Keratinocyte (primary cell): Measurements from ENCODE around the gene NCOA6. TPM values are rescaled to one million over a fixed set of nuclear protein-coding genes. Genes with fewer than 3 reads are reported as not detected.
"Not testable (repeated sequence)": the region's sequence is repeated elsewhere in the genome, so short reads cannot be mapped to it uniquely, and the experiment has no call there.

Experiments used
- DNase-seq: peaks from one replicate; pipeline ENCODE4 v3.0.0-alpha.2; 2011; ENCODE audit warnings: low read depth, missing footprints, low spot score
- FAIRE-seq: peaks from 2 replicates; lab custom pipeline; 2011; peaks lifted over from hg19 to GRCh38; lab: Jason Lieb, UNC
- H2AFZ ChIP-seq: 2 replicates; pipeline ENCODE4 v1.6.0; 2012; ENCODE audit warnings: low read length, control low read depth, inconsistent platforms; ENCODE audit not compliant: control insufficient read depth
- H3K27ac ChIP-seq: 2 replicates; pipeline ENCODE4 v1.5.1; 2011; ENCODE audit warnings: low read length; ENCODE audit not compliant: control insufficient read depth, insufficient read depth
- H3K27me3 ChIP-seq: 3 replicates; pipeline ENCODE4 v1.6.0; 2011; ENCODE audit warnings: low read length; ENCODE audit not compliant: control insufficient read depth, insufficient read depth; ENCODE audit errors: extremely low read depth
- H3K36me3 ChIP-seq, 2 experiments: 2 replicates in 1 of 2; 3 replicates in 1 of 2; pipeline ENCODE4 v1.5.1; 2011; ENCODE audit warnings: low read length in 2 of 2, mild to moderate bottlenecking in 1 of 2; ENCODE audit not compliant: control insufficient read depth in 2 of 2, insufficient read depth in 2 of 2; ENCODE audit errors: extremely low read depth in 1 of 2
- H3K4me1 ChIP-seq: 3 replicates; pipeline ENCODE4 v1.5.1; 2011; ENCODE audit warnings: low read length; ENCODE audit not compliant: control insufficient read depth, insufficient read depth; ENCODE audit errors: extremely low read depth
- H3K4me2 ChIP-seq: 3 replicates; pipeline ENCODE4 v1.6.0; 2011; ENCODE audit warnings: low read depth, low read length; ENCODE audit not compliant: control insufficient read depth, insufficient read depth; ENCODE audit errors: extremely low read depth
- H3K4me3 ChIP-seq, 3 experiments: fragments of 200-600 bp in 1 of 3; sonication (generic) in 1 of 3; 2 replicates in 2 of 3; 3 replicates in 1 of 3; pipeline ENCODE4 v1.5.1; 2011 to 2016; ENCODE audit warnings: low read length in 3 of 3, mild to moderate bottlenecking in 3 of 3, control low read depth in 2 of 3, inconsistent platforms in 1 of 3, low read depth in 1 of 3, mixed read lengths in 1 of 3, mixed run types in 1 of 3, moderate library complexity in 1 of 3; ENCODE audit not compliant: control insufficient read depth in 2 of 3, insufficient read depth in 2 of 3; ENCODE audit errors: extremely low read depth in 1 of 3
- H3K79me2 ChIP-seq: 2 replicates; pipeline ENCODE4 v1.6.0; 2012; ENCODE audit warnings: low read length; ENCODE audit not compliant: control insufficient read depth, insufficient read depth
- H3K9ac ChIP-seq: 3 replicates; pipeline ENCODE4 v1.6.0; 2011; ENCODE audit warnings: low read length; ENCODE audit not compliant: control insufficient read depth, insufficient read depth; ENCODE audit errors: extremely low read depth
- H3K9me1 ChIP-seq: 3 replicates; pipeline ENCODE4 v1.6.0; 2011; ENCODE audit warnings: low read length; ENCODE audit not compliant: control insufficient read depth, insufficient read depth; ENCODE audit errors: extremely low read depth
- H3K9me3 ChIP-seq: 2 replicates; pipeline ENCODE4 v1.5.1; 2012; ENCODE audit warnings: low read depth, low read length; ENCODE audit not compliant: control insufficient read depth
- H4K20me1 ChIP-seq: 3 replicates; pipeline ENCODE4 v1.6.0; 2011; ENCODE audit warnings: low read length; ENCODE audit not compliant: control insufficient read depth, insufficient read depth; ENCODE audit errors: extremely low read depth
- EZH2 ChIP-seq: IDR thresholded peaks from one replicate; pipeline ENCODE4 v1.6.1; 2012; ENCODE audit warnings: inconsistent platforms, mild to moderate bottlenecking, low read length, moderate library complexity
- dilution Hi-C: fragments of 300-500 bp; cut with MboI; formaldehyde crosslinking; loops from one replicate; pipeline ENCODE4 v1.7.0; 2020; ENCODE audit warnings: low sequenced_read_pairs; ENCODE audit not compliant: extremely low pct_ligation_motif_present
- polyA plus RNA-seq, 5 experiments: library from polyadenylated mRNA; depleted of rRNA in 3 of 5; stranded (reverse) in 3 of 5; stranded (forward) in 1 of 5; unstranded in 1 of 5; fragments of >200 nt; gene quantifications; 1 replicate in 1 of 5; 2 replicates in 3 of 5; 3 replicates in 1 of 5; pipeline versions ENCODE4 v1.2.1 to v1.2.3, GENCODE V29; 2011 to 2012; ENCODE audit warnings: missing spikeins in 2 of 5, low read depth in 1 of 5, low replicate concordance in 1 of 5
- TF ChIP-seq, protein P1 (sequence below), 3 experiments: IDR thresholded peaks in 1 of 3; conservative IDR thresholded peaks in 1 of 3; optimal IDR thresholded peaks in 1 of 3; 2 replicates in 2 of 3; 3 replicates in 1 of 3; pipeline versions ENCODE3 to v1.5.1; 2011; ENCODE audit warnings: low read length in 3 of 3, mild to moderate bottlenecking in 3 of 3, moderate library complexity in 2 of 3, control low read depth in 1 of 3, inconsistent platforms in 1 of 3; ENCODE audit not compliant: insufficient read depth in 2 of 3; ENCODE audit errors: extremely low read depth in 1 of 3

NCOA6 gene
- polyA plus RNA-seq, 1 donor (not counting 4 experiments of a cell fraction or from before 2014, with no cell fraction given) = 13.3 TPM

DNA sequence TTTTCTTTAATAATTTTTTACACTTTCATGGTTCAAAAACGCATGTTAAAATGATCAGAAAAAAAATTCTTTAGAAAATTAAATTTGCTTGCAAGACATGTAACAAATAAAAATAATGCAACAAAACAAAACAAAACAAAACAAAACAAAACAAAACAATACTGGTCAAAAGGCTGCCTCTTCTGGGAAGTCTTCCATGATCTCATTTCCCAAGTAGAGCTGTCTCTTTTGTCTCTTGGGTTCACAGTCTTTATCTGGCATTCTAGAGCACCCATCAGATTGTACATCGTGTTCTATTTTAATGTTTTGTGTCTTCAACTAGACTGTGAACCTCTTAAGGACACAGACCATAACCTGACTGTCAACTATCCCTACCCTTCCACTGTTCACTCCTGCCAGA lies 96.0 kb downstream of the NCOA6 start:
- Histone ChIP-seq H3K9ac (no peak overlapping the region), H3K27ac (no peak overlapping the region), H3K27me3 (no peaks in the 10 kb centered on the region), H4K20me1 (no peaks in the 10 kb centered on the region), H3K4me2 (no peak overlapping the region), H2AFZ (no peak overlapping the region), H3K9me1 (no peaks in the 10 kb centered on the region), H3K9me3 (no peaks in the 10 kb centered on the region), H3K36me3 (peaks cover 12 to 21% of the 10 kb centered on the region in 2 experiments), H3K79me2 (no peaks in the 10 kb centered on the region), H3K4me3 (no peak overlapping the region), H3K4me1 (no peaks in the 10 kb centered on the region)
- TF ChIP-seq EZH2 = no peak
- TF ChIP-seq, protein P1, sequence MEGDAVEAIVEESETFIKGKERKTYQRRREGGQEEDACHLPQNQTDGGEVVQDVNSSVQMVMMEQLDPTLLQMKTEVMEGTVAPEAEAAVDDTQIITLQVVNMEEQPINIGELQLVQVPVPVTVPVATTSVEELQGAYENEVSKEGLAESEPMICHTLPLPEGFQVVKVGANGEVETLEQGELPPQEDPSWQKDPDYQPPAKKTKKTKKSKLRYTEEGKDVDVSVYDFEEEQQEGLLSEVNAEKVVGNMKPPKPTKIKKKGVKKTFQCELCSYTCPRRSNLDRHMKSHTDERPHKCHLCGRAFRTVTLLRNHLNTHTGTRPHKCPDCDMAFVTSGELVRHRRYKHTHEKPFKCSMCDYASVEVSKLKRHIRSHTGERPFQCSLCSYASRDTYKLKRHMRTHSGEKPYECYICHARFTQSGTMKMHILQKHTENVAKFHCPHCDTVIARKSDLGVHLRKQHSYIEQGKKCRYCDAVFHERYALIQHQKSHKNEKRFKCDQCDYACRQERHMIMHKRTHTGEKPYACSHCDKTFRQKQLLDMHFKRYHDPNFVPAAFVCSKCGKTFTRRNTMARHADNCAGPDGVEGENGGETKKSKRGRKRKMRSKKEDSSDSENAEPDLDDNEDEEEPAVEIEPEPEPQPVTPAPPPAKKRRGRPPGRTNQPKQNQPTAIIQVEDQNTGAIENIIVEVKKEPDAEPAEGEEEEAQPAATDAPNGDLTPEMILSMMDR (optimal IDR thresholded peaks at IDR 0.05 in 1 of 3, IDR thresholded peaks at IDR 0.05 in 1 of 3, conservative IDR thresholded peaks at IDR 0.05 in 1 of 3; ENCODE audit: extremely low read depth in 1 of 3, insufficient read depth in 2 of 3, low read length in 3 of 3) = no peak
- dilution Hi-C loops = no loop called here
- DNase-seq (no peak), FAIRE-seq (no peak)

DNA sequence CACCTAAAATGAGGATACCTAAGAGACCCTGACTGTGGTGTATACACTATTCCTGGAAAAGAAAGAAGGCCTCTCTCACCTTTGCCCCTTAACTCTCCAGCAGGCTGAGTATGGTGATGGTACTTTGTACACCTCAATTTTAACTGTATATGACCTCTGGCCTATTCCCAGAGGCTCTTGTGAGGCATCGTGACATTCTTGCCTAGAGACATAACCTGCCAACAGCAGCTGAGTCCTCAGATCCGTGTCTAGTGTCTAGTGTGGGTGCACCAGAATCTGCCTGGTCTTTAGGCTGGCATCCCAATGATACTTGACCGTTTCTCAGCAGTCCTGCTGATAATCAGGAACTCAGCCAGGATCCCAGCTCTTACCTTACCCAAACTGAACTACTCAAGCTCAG lies 101.3 kb downstream of the NCOA6 start:
- Histone ChIP-seq H2AFZ (no peak overlapping the region), H3K79me2 (no peaks in the 10 kb centered on the region), H3K4me2 (no peak overlapping the region), H4K20me1 (no peaks in the 10 kb centered on the region), H3K36me3 (peaks cover 16 to 20% of the 10 kb centered on the region in 2 experiments), H3K4me1 (no peaks in the 10 kb centered on the region), H3K9ac (no peak overlapping the region), H3K9me1 (no peaks in the 10 kb centered on the region), H3K27me3 (no peaks in the 10 kb centered on the region), H3K9me3 (no peaks in the 10 kb centered on the region), H3K27ac (no peak overlapping the region), H3K4me3 (no peak overlapping the region)
- no peak for DNase-seq
- FAIRE-seq = no peak
- dilution Hi-C loops = no loop called here
- TF ChIP-seq EZH2 = no peak
- TF ChIP-seq, protein P1 (optimal IDR thresholded peaks at IDR 0.05 in 1 of 3, IDR thresholded peaks at IDR 0.05 in 1 of 3, conservative IDR thresholded peaks at IDR 0.05 in 1 of 3; ENCODE audit: extremely low read depth in 1 of 3, insufficient read depth in 2 of 3, low read length in 3 of 3) = no peak

- H3K27me3 ChIP-seq, DNase-seq, H3K9ac ChIP-seq, H3K4me1 ChIP-seq, H3K27ac ChIP-seq, H4K20me1 ChIP-seq, dilution Hi-C loops, H3K9me1 ChIP-seq, H3K79me2 ChIP-seq, H3K4me2 ChIP-seq, FAIRE-seq, H3K9me3 ChIP-seq, H2AFZ ChIP-seq, H3K4me3 ChIP-seq: not testable (repeated sequence)
- peaks cover 14 to 29% of the 10 kb centered on the region in 2 experiments for H3K36me3 ChIP-seq
Measured at GRCh38 chr20:34722560-34722959, 102.9 kb downstream of the NCOA6 start.
